Measurements from ENCODE around the gene USP24.

The USP24 gene, protein sequence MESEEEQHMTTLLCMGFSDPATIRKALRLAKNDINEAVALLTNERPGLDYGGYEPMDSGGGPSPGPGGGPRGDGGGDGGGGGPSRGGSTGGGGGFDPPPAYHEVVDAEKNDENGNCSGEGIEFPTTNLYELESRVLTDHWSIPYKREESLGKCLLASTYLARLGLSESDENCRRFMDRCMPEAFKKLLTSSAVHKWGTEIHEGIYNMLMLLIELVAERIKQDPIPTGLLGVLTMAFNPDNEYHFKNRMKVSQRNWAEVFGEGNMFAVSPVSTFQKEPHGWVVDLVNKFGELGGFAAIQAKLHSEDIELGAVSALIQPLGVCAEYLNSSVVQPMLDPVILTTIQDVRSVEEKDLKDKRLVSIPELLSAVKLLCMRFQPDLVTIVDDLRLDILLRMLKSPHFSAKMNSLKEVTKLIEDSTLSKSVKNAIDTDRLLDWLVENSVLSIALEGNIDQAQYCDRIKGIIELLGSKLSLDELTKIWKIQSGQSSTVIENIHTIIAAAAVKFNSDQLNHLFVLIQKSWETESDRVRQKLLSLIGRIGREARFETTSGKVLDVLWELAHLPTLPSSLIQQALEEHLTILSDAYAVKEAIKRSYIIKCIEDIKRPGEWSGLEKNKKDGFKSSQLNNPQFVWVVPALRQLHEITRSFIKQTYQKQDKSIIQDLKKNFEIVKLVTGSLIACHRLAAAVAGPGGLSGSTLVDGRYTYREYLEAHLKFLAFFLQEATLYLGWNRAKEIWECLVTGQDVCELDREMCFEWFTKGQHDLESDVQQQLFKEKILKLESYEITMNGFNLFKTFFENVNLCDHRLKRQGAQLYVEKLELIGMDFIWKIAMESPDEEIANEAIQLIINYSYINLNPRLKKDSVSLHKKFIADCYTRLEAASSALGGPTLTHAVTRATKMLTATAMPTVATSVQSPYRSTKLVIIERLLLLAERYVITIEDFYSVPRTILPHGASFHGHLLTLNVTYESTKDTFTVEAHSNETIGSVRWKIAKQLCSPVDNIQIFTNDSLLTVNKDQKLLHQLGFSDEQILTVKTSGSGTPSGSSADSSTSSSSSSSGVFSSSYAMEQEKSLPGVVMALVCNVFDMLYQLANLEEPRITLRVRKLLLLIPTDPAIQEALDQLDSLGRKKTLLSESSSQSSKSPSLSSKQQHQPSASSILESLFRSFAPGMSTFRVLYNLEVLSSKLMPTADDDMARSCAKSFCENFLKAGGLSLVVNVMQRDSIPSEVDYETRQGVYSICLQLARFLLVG (N-terminal part only)

DNA sequence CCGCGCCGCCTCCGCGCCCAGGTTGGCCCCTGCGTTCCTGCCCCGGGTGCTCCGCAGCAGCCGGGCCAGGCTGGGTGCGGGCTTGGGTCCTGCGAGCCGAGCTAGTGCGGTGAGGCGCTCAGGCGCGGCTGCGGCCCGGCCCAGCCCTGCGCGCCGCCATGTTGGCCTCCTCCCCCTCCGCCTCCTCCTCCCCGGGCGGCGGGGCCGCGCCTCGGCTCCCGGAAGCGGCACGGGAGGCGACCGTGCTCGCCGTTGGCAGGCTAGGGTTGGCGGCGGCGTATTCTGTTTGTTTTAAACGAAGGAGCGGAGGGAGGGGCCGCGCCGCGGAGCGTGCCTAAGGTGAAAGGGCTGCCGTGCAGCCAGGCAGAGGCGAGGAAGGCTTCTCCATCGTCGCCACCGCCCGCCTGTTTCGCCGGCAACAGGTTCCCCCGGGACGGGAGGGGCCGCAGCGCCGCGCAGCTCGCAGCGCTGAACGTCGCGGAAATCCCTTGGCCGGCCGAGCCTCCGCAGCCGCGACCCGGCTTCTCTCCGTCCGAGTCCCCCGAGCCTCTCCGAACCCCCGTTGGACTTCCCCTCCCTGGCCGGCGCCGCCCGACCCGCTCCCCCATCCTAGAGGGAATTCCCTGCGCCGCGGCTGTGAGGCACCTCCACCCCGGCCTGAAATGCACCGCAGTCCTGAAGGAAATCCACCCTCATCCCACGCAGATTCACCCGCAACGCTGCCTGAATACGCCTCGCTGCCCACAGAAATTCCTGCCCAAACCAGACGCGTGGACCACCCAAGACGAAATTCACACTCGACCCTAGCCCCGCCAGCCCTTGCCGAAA, at the start of gene USP24:
USP24 (minus strand) TSS at position 171 of the 828 bp plus-strand sequence. CDS start 251 bp downstream, outside the sequence.
- peak; percentile 78 to 89 (median 88) for DNase-seq

DNA sequence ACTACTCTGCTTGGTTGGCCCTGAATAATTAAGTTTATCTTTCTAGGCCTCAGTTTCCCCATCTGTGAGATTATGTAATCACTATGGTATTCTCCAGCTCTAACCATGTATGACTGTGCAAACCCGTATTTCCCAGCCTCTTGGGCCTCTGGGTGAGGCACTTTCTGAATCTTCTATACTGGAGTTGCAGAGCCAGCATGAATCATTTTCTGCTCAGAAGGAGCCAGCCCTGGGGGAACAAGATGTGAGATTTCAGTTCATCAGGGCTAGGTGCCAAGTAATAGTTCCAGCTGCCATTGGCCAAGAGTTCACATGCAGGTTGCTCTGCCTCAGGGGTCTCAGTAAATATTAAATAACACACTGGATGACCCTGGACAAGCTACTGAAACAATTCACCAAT, 47.7 kb upstream of the USP24 start:
- no peak for DNase-seq

DNA sequence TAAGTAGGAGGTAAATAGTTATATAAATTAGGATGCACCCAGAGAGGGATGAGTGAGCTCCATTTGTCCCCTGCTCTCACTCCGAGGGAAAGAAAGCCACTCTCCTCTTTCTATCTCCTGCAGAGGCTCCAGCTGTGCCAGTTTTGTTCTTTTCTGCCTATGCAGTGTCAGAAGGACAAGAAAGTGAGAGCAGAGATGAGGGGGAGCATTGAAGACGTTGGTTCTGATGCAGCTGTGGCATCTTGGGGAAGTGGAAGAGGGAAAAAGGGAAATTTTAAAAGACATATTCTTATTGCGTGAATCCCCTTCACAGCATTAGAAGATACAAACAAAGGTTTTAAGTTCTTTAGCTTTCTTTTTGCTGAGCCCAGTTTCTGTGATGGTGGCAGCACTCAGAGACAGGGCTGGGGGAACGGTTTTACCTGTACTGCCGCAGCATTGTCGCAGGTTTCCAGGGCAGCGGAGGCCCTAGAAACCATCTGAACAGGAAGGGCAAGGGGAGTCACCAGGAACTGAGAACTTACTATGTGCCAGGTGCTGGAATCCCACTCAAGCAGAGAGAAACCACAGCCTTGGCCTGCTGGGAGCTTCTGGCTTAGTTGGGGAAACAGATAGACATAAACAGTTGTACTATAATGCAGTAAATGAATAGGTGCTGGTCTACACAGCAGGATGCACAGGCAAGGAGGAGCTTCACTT, 44.9 kb upstream of the USP24 start:
- no peak for DNase-seq

DNA sequence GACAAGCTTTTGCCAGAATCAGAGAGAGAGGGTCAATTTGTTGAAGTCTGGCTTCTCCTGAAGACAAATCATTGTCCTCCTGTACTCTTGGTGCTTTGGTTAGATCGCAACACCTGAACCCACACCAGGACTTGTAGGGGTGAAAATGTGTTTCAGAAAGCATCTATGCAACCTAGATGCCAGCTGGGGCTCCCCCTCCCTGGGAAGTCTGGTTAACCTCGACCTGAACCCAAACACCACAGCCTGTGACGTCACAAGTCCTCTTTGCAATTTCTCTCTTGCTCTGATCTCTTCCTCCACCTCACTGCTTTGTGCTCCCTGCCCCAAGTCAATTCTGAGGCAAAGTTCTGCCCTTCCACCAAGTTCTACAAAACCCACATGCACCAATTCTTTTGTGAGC, 42.8 kb upstream of the USP24 start:
- no peak for DNase-seq

DNA sequence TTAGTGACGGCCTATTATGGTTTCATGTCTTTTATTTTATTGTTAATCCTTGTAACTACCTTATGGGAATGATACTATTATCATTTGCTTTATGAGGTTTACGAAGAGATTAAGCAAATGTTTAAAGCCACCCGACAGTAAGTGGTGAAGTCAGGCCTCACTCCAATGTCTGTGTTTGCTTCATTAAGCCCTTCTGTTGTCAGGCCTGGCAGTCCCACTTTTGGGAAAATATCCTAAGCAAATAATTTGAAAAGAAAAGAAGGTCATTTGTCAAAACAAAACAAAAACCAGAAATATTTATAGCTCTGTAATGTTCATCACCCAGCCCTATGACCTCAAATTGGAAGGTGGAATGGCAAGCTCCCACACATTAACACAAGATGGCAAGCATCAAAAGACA, 40.7 kb upstream of the USP24 start:
- no peak for DNase-seq

DNA sequence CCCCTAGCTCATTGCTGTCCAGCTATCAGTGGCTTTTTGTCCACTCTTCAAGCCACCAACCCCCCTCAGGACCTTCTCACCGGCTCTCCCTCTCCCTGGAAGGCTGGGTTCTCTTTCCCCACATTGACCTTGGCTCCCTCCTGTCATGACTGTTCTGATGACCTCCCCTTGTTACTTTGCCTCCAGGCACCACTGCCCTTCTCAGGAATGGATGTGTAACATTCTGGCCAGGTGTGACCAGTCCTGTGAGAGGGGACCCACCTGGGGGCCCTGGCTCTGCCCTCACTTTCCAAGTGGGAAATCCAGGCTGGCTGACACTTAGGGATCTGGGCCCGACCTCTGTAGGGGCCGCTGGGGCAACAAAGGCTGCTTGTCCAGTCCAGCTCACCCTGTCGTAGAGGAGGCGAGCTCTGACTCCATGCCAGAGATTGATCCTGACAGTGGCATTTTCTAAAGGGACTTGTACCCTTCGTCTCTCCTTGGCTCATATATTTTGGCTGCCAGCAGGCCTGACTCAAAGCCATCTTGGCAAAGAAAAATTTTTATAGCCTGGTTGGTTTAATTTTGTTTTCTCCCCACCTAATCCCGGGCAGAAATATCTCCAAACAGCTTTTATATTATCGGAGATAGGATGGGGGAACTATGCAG, 37.9 kb upstream of the USP24 start:
- DNase-seq = no peak

DNA sequence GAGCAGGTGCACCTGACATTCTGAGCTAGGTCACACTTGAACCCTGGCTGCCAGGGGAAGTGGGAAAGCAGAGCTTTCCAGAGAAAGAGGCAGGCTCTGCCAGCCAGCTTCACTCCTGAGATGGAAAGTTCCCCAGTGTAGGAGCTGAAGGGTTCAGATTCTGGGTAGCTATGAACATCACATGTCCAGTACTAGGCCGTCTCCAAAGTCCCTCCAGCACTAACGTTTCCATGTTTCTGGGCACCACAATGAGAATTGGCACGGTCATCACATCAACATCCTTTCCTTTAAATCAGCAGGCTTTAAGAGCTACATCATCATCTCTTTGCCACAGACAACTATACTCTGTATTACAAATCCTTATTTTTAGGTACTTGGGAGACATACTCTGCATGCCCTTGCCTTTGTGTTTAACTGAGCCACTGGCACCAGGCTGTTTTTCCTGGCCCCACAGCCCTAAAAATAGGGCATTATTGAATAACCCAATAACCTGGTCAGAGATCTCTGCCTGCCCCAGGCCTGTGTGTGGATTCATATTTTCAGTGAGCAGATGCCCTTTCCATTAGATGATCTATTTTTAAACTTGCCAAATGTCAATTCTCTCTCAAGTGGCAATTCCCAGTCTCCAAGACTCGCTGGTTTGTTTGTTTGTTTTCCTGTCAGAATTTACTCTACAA, 35.4 kb upstream of the USP24 start:
- DNase-seq = no peak

DNA sequence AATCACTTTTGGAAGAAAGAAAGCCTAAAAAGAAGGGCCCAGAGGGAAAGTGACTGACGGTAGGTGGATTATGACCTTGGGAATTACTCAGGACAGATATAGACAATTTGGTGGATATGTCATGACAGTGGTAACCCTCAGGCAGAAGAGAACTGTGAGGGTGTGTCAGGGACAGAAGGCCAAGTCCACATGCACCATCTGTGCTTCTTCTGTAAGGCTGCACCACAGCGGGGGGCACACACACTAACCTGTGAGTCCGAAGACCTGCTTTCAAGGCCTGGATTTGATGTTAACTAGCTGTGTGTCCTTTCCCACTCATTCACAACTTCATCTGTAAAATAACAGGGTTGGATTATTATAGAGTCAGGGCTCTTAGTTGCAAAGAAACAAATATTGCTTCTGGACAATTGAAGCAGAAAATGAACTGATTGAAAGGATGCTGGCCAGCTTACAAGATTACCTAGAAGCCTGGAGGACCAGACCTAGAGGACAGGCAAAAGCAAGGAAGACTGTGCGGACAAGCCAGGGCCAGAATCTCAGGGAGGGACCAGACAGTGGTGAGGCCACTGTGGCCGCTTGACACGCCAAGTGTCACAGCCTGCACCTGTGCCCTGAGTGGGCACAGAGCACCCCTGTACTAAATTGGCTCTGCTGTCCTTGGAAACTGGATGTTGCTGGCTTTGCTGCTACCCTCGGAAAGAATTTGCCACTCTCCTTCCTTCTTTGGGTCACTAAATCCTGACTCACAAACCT, 34.7 kb upstream of the USP24 start:
- no peak for DNase-seq

DNA sequence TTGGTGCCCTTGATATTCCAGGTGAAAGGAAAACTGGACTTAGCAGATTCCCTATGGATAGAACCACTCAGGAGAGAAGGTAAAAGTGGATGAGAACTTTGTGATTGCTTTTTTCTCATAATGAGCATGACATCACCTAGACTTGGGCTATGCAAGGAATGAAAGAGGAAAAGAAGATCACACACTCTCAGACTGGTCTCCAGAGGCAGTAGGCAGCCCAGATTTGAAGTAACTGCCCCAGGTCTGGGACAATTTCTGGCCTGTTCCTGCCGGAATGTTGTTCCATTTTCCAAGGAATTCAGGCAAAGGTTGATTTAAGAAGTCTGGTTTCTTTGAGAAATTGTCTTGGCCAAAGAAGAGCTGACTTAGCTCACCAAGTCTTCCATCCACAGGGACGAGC, 31.7 kb upstream of the USP24 start:
- no peak for DNase-seq

DNA sequence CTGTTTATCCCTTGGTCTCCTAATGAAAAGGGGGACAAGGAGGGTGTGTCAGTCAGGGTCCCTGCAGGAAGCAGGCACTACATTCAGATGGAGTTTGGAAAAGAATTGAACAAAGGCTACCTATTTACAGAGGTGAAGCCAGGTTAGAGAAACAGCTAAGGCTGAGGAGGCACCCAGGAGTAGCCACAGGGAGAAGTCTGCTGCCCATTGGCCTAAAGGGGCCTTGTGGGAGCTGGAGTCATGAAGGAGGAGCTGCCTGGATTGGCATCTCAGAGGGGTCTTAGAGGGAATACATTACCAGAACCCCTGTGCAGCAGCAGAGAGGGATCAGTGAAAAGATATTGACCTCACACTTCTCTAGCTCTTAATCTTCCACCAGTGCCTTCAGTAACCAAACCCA, 31.2 kb upstream of the USP24 start:
- no peak for DNase-seq

DNA sequence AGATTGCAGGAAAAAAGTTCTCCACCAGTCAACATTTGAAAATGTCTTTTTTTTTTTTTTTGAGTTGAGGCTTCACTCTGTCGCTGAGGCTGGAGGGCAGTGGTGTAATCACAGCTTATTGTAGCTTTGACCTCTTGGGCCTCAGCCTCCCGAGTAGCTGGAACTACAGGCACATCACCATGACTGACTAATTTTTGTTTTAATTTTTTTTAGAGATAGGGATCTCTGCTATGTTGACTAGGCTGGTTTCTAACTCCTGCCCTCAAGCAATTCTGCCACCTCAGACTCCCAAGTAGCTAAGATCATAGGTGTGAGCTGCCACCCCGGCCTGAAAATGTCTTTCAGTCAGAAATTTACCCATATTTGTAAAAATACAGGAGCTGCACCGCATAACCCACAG, 30.6 kb upstream of the USP24 start:
- no peak for DNase-seq

DNA sequence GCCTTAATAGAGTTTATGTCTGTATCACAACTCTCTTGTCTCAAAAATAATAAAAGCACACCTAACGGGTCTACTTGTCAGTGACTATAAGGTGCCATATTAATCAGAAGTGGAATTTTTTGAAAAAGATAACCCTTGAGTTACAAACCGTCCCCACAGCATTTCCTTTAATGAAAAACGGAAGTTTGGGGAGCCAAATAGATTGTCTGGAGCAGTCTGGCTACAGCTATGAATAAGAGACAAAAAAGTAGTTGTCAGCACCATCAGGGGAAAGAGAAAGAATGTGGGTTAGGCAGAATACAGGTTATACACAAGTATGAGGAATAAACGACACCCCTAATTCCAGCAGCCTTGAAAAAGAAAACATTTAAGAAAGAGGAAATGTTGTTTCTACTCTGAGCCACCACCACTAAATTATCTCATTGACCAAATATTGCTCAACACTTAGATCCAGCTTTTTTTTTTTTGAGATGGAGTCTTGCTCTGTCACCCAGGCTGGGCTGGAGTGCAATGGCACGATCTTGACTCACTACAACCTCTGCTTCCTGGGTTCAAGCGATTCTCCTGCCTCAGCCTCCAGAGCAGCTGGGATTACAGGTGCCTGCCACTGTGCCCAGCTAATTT, 29.4 kb upstream of the USP24 start:
- DNase-seq = no peak

DNA sequence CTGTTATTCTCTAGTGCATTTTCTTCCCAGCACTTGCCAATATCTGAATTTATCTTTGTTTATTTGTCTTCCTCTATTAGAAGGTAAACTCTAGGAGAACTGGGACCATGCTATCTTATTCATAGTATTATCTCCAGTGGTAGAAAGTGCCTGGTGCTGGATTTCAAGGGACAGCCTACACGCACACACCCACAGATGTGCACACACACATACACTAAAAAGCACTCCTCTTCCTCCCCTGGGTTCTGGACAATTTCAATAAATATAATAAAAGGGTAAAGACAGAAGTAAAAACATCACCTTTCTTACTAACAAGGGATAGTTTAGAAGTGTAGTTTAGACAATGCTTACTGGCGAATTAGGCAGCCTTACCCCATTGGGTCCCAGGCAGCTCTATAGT, 28.5 kb upstream of the USP24 start:
- DNase-seq = no peak

DNA sequence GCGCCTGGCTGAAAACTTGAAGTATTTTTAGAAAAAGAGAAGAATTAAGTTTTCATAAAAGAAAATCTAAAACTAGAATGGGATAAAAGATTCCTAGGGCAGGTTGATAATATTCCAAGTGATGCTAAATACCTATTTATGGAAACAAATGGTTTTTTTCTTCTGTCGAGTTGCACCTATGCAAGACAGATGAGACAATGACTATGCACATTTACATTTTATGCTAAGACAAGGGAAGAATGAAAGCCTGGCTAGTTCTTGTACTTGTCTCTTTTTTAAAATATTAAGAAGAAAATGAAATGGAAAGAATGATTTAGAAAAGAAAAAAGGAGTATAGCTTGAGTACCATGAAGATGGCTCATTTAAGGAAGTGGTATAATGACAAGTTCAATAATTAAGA, 24.4 kb upstream of the USP24 start:
- DNase-seq = no peak

DNA sequence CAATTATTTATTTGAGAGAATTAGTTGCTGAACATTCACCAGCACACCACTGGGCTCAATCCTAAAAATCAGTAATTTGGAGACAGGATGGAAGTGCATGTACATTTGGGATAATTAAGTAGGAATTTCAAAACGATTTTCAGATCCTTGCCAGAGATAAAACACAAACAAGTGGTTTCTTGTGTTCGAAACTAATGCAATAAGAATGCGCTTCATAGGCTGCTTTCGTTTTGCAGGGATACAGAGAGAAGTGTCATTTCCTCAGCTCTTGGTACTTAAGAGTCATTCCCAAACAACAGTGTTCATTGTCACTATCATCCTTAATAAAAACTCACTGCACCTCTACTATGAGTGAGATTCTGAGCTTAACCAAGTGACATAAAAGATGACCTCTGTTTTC, 20.6 kb upstream of the USP24 start:
- DNase-seq = no peak

DNA sequence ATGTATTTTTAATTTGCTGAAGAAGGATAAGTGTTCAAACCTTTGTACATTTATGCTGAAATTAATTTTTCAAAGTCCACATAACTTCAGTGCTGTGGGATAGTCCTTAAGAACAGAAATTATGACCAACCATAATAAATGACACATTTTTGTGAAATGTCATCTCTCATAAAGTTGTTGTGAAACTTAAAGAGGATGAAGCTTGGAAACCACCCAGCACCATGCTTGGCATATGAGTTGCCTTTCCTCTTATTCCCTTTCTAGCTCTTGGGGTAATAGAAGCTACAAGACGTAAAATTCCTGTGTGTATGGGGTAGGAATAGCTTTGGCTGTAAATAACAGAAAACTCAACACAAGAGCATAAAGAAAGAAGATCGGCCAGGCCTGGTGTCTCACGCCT, 18.9 kb upstream of the USP24 start:
- DNase-seq = no peak

DNA sequence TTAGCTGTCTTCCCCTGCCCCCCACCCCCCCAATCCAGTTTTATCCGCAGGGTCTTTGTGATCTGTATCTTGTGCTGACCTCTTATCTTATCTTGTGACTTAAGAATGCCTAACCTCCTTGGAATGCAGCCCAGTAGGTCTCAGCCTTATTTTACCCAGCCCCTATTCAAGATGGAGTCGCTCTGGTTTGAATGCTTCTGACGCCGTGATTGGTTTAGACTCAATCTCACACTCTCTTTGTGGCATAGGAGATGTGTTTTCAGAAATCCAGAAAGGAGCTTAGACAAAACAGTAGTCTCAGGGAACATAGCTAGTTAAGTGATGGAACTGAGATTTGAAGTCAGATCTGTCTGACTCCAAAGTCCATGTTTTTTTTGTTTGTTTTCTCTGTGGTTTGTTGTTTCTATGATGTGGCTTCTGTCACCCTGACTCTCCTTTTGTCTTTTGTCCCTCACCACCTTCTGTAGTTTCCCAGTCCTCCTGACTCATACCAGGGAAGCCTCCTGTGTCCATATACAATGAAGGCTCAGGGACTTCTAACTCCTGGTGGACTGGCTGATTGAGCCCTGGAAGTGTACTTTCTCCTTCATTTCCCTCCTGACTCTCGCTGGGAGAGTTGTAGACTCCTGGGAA, 18.1 kb upstream of the USP24 start:
- no peak for DNase-seq

DNA sequence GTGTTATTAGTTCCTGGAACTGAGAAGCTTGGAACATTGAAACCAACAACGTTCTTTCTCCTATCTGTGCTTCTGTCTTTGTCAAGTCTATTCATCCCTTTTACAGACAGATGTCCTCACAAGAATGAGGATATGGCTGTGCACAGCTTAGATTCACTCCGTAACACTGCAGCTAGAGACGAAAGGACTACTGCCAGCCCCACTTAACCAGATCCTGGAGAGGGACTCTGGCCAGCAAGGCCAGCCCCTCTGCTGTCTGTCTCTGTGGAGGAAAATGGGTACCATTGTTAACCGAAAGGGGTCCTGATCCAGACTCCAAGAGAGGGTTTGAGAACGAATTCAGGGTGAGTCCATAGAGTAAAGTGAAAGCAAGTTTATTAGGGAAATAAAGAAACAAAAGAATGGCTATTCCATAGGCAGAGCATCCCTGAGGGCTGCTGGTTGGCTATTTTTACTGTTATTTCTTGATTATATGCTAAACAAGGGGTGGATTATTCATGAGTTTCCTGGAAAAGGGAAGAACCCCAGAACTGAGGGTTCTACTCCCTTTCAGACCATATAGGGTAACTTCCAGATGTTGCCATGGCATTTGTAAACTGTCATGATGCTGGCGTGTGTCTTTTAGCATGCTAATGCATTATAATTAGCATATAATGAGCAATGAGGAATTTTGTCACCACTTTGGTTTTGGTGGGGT, 17.4 kb upstream of the USP24 start:
- no peak for DNase-seq
